Hematopoietic multipotent progenitor cell treated with erythropoietin and hydrocortisone succinate and interleukin-3 and kit ligand, for 17 days (in vitro differentiated cells): ENCODE data around the gene PPM1E.
"Not testable (repeated sequence)": the region's sequence is repeated elsewhere in the genome, so short reads cannot be mapped to it uniquely, and the experiment has no call there.

ENCODE experiments used
- DNase-seq: peaks from one replicate; pipeline ENCODE4 v3.0.0-alpha.2; 2015; ENCODE audit warnings: low spot score

Gene PPM1E

DNA sequence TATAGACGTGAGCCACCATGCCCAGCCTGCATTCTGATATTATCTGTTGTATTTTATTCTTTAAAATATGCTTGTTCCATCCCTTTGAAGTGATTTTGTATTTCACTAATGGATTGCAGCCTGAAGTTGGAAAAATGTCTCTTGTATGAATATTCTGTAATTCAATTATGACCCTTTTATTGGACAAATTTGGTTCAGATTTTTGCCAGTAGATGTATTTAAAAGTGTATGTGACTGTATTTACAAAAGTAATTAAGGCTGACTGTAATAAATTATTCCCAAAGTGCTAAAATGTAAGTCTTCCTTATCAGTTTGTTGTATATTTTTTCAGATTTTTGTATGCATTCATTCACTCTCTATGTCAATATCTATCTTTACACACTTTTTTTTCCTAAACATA is 23.8 kb downstream of the PPM1E start:
- no peak for DNase-seq

DNA sequence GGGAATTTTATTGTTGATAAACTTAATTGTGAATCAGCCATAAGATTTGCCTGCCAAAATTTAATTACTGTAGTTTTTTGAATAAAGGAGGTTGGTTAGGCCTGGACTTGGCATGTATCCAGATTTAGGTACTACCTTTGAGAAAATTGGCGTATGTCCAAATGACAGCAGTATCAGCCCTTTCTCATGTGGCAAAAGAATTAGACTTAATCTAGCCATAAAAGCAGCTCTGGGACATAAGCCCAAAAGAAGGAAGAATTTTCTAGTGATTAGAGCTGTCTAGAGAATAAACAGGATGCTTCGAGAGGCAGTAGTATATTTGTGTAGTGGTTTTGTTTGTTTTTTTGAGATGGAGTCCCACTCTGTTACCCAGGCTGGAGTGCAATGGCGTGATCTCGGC is 27.7 kb downstream of the PPM1E start:
- DNase-seq = no peak

DNA sequence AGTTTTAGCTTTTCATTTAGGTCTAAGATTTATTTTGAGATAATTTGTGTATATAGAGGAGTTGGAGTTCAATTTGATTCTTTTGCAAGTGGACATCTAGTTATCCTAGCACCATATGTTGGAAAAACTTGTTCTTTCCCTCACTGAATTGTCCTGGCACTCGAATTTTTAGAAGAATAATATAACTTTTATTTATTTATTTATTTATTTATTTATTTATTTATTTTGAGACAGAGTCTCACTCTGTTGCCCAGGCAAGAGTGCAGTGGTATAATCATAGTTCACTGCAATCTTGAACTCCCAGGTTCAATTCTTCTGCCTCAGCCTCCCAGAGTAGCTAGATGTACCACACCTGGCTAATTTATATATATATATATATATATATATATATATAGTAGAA is 29.4 kb downstream of the PPM1E start:
- DNase-seq = no peak

GRCh38 chr17:58786586-58787295 is 31.1 kb downstream of the PPM1E start:
- DNase-seq = no peak

DNA sequence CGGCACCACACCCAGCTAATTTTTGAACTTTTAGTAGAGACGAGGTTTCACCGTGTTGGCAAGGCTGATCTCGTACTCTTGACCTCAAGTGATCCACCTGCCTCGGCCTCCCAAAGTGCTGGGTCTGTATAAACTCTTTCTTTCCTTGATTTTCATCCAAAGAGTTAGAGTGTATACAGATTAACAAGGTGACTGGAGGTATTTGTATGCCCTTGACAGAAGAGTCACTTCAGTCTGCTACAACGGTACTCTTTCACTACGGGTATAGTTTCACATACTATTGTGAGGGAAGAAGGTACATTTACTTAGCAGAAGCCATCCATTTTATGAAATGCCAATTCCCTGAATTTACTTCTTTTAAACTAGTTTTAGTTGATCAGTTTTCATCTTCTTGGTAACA is 32.5 kb downstream of the PPM1E start:
- DNase-seq = no peak

GRCh38 chr17:58789160-58789559 is 33.5 kb downstream of the PPM1E start:
- no peak for DNase-seq

GRCh38 chr17:58789831-58790230 is 34.2 kb downstream of the PPM1E start:
- no peak for DNase-seq

DNA sequence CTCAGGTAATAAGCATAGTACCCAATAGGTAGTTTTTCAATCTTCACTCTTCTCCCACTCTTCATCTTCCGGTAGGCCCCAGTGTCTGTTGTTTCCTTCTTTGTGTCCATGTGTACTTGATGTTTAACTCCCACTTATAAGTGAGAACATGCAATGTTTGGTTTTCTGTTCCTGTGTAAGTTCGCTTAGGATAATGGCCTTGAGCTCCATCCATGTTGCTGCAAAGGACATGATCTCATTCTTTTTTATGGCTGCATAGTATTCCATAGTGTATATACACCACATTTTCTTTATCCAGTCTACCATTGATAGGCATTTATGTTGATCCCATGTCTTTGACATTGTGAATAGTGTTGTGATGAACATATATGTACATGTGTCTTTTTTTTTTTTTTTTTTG is 38.9 kb downstream of the PPM1E start:
- DNase-seq = not testable (repeated sequence)

DNA sequence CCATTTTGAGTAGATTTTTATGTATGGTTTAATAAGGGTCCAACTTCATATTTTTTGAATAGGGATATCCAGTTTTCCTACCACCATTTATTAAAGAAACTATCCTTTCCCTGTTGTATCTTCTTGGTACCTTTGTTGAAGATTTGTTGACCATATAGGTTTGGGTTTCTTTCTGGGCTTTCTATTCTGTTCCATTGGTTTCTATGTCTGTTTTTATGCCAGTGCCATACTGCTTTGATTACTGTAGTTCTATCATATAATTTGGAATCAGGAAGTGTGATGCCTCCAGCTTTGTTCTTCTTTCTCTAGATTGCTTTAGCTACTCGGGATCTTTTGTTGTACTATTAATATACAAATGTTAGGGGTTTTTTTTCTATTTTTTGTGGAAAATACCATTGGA is 46.5 kb downstream of the PPM1E start:
- no peak for DNase-seq

GRCh38 chr17:58806046-58806445 is 50.4 kb downstream of the PPM1E start:
- no peak for DNase-seq

DNA sequence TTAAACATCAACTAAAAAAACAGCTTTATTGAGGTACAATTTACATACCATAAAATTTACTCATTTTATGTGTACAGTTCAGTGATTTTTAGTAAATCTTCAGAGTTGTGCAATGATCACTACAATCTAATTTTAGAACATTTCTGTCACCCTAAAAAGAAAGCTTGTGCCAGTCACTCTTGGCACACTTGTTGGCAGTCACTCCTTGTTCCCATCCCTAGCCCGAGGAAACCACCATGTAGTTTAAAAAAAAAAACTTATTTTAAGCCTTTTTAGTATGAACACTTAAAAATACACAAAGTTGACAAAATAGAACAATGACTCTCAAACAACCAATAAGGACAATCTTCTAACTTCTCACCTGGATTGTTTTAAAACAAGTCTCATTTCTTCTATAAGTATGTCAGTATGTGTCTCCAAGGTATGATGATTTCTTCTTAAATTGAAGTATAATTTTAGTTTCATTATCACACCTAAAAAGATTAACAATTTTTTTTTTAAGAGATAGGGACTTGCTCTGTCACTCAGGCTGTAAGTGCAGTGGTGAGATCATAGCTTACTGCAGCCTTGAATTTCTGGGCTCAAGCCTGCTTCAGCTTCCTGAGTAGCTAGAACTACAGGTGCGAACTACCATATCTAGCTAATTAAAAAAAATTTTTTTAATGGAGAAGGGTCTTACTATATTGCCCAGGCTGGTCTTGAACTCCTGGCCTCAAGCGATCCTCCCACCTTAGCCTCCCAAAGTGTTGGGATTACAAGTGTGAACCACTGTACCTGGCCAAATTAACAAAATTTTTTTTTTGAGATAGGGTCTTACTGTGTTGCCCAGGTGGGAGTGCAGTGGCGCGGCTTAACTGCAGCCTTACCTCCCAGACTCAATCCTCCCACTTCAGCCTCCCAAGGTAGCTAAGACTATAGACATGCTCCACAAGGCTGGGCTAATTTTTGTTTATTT is 53.2 kb downstream of the PPM1E start:
- DNase-seq = no peak

DNA sequence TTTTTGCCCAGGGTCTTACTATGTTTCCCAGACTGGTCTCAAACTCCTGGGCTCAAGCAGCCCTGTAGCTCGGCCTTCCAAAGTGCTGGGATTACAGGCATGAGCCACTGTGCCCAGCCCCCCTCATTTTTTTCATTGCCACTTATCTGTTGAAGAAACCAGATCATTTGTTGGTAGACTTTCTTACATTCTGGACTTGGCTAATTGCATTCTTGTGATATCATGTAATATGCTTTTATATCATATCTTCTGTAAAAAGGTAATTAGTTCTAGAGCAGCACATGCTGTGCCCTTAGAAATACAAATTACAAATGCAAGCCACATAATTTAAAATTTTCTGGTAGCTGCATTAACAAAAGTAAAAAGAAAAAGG is 53.9 kb downstream of the PPM1E start:
- no peak for DNase-seq

- DNase-seq = no peak
Observed at GRCh38 chr17:58811290-58811689, 55.6 kb downstream of the PPM1E start.

GRCh38 chr17:58813712-58814111 is 58.1 kb downstream of the PPM1E start:
- no peak for DNase-seq

GRCh38 chr17:58818654-58819053 is 63.0 kb downstream of the PPM1E start:
- no peak for DNase-seq

- DNase-seq = no peak
Observed at GRCh38 chr17:58822148-58823050, 66.7 kb downstream of the PPM1E start.

- no peak for DNase-seq
Observed at GRCh38 chr17:58823051-58823525, 67.4 kb downstream of the PPM1E start.

- DNase-seq = no peak
Observed at GRCh38 chr17:58829172-58829637, 73.6 kb downstream of the PPM1E start.

DNA sequence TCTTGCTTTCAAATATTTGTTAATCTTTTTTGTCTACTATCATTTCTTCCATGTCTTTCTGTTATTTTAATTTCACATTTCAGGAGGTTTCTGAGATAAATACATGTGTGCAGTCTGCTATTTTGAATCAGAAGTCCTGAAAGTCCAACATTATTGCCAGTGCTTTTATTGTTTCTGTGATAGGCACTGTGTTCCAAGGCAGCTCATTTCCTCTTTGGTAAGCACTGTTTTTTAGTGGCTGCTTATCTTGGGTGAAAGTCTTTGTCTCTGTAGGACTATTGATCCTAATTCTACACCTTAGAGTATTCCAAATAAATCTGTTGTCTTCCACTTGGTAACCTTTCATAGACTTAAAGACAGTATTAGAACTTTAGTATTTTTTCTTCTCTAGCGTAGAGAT is 76.1 kb downstream of the PPM1E start:
- no peak for DNase-seq

- DNase-seq = no peak
Observed at GRCh38 chr17:58832514-58832913, 76.9 kb downstream of the PPM1E start.

- no peak for DNase-seq
Observed at GRCh38 chr17:58837699-58838098, 82.0 kb downstream of the PPM1E start.
